Cardiac fibroblast (primary cell): Measurements from ENCODE around the gene UCP1.

ENCODE experiments used
- DNase-seq, 2 donors: peaks; one replicate each; pipeline versions ENCODE4 v3.0.0 to v3.0.0-alpha.2; 2010; ENCODE audit warnings: low read depth in 2 of 2
- H3K4me3 ChIP-seq, 2 donors: replicated peaks in 1 of 2; 1 replicate in 1 of 2; 2 replicates in 1 of 2; pipeline ENCODE4 v1.5.1; 2011; ENCODE audit warnings: low read depth in 2 of 2, low read length in 2 of 2, mild to moderate bottlenecking in 2 of 2, moderate library complexity in 1 of 2
- CTCF ChIP-seq: IDR thresholded peaks from one replicate; pipeline ENCODE4 v1.5.1; 2011; ENCODE audit warnings: low read depth, mild to moderate bottlenecking, low read length, inconsistent platforms

UCP1 gene, protein sequence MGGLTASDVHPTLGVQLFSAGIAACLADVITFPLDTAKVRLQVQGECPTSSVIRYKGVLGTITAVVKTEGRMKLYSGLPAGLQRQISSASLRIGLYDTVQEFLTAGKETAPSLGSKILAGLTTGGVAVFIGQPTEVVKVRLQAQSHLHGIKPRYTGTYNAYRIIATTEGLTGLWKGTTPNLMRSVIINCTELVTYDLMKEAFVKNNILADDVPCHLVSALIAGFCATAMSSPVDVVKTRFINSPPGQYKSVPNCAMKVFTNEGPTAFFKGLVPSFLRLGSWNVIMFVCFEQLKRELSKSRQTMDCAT

DNA sequence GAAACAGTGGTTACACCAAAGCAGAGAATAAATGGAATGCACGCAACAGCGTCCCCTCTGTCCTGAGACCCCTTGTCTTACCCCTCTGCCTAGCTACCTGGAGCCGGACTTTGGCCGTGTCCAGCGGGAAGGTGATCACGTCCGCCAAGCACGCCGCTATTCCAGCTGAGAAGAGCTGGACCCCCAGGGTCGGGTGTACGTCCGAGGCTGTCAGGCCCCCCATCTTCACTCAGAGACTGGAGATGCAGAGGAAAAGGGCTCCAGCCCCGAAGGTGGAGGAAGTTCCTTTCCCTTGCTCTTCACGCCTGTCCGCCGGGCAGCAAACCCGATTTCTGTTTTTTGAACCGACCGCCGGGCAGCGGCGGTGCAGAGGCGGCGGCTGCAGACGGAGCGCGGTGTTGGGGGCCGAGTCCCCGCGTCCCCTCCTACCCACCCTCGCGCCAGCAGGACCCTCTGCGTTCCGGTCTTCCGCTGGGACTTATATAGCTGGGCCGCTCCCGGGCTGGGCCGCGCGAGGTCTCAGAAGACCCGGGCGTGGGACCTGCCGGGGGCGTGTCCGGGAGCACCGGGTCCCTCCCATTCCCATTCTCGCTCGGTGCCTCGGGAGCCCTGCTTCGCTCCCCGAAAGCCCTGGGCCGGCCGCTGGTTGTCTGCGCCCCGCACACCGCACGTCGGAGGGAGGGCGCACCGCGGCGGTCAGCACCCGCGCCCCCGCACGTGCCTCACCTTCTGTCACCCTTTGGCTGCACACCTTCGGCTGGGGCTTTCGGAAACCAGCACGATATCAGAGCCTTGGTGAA is at the start of gene UCP1:
Gene UCP1, minus strand, starts transcription at position 455 of the 800 bp plus-strand sequence. Its CDS starts 232 bp downstream, at position 223.
- peak within 1 kb of the TSS; percentile 40 to 41 for H3K4me3 ChIP-seq
- DNase-seq = peak in 1 of 2 donors; percentile 3
- no peak for TF ChIP-seq CTCF

- TF ChIP-seq CTCF = no peak
- H3K4me3 ChIP-seq = no peak overlapping the region
- DNase-seq = peak in 1 of 2 donors; percentile 46
These were observed 48.9 kb upstream of the UCP1 start for GRCh38 chr4:140617499-140618248.

- H3K4me3 ChIP-seq = no peak overlapping the region
- TF ChIP-seq CTCF = no peak
- no peak for DNase-seq
These were observed 46.7 kb upstream of the UCP1 start for GRCh38 chr4:140615451-140615850.

- no peak overlapping the region for H3K4me3 ChIP-seq
- no peak for TF ChIP-seq CTCF
- no peak for DNase-seq
These were observed 43.6 kb upstream of the UCP1 start for GRCh38 chr4:140612357-140612756.

GRCh38 chr4:140611854-140612253 is 43.1 kb upstream of the UCP1 start:
- no peak overlapping the region for H3K4me3 ChIP-seq
- TF ChIP-seq CTCF = no peak
- peak in 1 of 2 donors; percentile 27 for DNase-seq

GRCh38 chr4:140609548-140610425 is 41.0 kb upstream of the UCP1 start:
- TF ChIP-seq CTCF = peak; percentile 40
- peak; percentile 61 to 70 for DNase-seq
- H3K4me3 ChIP-seq = no peak overlapping the region
